ENCODE measurements around the gene PLXNB1. TPM values are rescaled to one million over a fixed set of nuclear protein-coding genes. Genes with fewer than 3 reads are reported as not detected.
A peak's percentile ranks its signal among the peaks of the same experiment; 100 is the strongest.

The PLXNB1 gene
- total RNA-seq, 1 donor from 2014 or later: 43.4 TPM

GRCh38 chr3:48398701-48399386 lies 31.0 kb downstream of the PLXNB1 start:
- peak; percentile 65 for DNase-seq (ENCODE audit: low spot score)
- intact Hi-C loops (cut with DNase I): no loop called here

- peak; percentile 74 for DNase-seq (ENCODE audit: low spot score)
- intact Hi-C loops (cut with DNase I): no loop called here
Observed at GRCh38 chr3:48397767-48398681, 31.9 kb downstream of the PLXNB1 start.

- no peak for DNase-seq (ENCODE audit: low spot score)
- intact Hi-C loops (cut with DNase I): no loop called here
Observed at GRCh38 chr3:48395714-48396113, 34.2 kb downstream of the PLXNB1 start.

GRCh38 chr3:48394391-48394790 lies 35.5 kb downstream of the PLXNB1 start:
- intact Hi-C loops (cut with DNase I): no loop called here
- DNase-seq (ENCODE audit: low spot score): no peak

DNA sequence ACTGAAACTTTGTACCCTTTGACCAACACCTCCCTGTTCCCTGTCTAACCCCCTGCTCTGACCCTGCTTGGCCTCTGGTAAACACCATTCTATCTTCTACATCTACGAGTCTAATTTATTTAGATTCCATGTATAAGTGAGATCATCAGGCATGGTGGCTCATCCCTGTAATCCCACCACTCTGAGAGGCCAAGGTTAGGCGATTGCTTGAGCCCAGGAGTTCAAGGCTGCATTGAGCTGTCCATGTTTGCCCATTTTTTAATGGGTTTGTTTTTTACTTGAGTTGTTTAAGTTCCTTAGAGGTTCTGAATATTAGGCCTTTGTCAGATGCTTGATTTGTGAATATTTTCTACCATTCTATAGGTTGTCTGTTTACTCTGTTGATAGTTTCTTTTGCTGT lies 40.9 kb downstream of the PLXNB1 start:
- DNase-seq (ENCODE audit: low spot score): no peak
- intact Hi-C loops (cut with DNase I): no loop called here

GRCh38 chr3:48387634-48388033 lies 42.3 kb downstream of the PLXNB1 start:
- intact Hi-C loops (cut with DNase I): no loop called here
- DNase-seq (ENCODE audit: low spot score): no peak

DNA sequence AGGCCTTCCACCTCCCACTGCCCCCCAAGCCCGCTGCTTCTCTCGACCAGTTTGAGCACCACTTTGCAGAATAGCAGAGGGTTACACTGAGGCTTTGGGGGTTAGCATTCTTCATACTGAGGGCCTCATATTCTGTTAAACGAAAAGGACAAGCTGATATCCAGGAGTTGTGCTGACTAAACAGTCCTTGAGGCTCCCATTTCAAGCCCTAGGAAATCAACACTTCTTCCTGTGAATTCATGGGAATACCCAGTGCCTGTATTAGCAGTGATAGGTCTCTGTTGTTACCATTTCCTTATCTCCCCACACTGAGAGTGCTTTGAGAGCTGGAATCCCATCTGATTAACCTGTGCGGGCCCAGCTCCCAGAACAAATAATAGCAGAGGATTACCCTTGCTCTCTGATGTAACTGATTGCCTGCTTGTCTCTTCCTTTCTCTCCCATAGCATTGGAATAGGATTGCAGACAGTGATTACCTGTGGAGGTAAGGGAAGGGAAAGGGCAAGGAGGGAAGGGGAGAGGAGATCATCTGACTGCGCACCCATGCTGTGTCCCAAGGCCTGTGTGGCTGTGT lies 56.9 kb downstream of the PLXNB1 start:
- DNase-seq (ENCODE audit: low spot score): no peak
- intact Hi-C loops (cut with DNase I): no loop called here

GRCh38 chr3:48372377-48372770 lies 57.5 kb downstream of the PLXNB1 start:
- no peak for DNase-seq (ENCODE audit: low spot score)
- intact Hi-C loops (cut with DNase I): no loop called here

DNA sequence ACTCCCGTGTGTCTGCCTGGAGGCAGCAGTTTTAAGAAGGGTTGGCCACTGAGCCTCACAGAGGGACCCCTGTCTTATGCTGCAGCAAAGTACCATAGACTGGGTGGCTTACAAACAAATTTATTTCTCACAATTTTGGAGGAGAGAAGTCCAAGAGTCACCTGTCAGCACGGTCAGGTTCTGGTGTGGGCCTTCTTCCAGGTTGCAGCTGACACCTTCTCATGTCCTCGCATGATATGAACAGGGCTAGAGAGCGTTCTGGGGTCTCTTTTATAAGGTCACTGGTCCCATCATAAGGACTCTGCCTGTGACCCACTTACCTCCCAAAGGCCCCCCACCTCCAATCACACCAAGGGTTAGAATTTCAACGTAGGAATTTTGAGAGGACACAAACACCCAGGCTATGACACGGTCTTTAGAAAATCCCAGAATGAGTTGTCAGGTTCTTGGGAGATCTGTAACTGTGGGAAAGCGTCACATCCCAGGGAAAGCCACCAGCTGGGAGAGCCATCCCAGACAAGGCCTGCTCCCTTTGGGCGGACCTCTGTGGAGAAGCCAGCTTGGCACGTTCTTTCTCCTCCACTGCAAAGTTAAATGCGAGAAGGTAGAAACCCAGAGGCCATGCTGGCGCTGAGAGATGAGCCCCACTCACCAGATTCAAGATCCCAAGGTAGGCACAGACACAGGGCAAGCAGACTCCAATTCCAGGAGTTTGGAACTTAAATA lies 58.1 kb downstream of the PLXNB1 start, which contains the start of gene FBXW12:
Gene FBXW12, plus strand, starts transcription at position 569 of the 726 bp plus-strand sequence. CDS start 549 bp downstream, outside the sequence.
- intact Hi-C loops (cut with DNase I): no loop called here
- DNase-seq (ENCODE audit: low spot score): no peak

- intact Hi-C loops (cut with DNase I): no loop called here
- no peak for DNase-seq (ENCODE audit: low spot score)
Observed at GRCh38 chr3:48370333-48370713, 59.6 kb downstream of the PLXNB1 start.

DNA sequence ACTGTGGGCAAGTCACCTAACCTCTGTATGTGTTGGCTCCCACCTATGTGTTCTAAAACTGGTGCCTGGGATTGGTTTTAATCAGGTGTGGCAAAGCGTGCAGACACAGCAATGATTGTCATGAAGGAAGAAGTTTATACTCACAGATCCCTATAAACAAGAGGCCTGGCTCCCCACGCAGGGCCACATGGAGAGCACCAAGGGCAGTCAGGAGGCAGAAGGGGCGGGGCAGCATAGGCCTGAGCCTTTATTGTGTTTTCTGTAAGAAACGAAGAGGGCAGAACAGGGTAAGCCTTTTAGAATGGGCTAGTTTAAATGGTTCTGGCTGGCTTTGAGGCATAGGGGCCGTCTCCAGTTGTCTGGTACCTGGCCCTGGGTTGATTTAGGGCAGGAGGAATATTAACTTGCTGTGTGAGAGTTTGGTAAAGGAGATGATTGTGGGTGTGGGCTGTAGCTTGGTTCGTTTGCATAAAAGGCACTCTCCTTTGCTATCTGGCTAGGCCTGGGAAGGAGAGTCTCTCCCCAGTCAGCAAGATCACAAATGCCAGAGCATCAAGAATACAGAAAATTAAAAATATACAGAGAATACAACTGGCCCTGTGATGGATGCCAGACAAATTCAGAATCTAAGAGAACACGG lies 60.1 kb downstream of the PLXNB1 start:
- DNase-seq (ENCODE audit: low spot score): no peak
- intact Hi-C loops (cut with DNase I): no loop called here

DNA sequence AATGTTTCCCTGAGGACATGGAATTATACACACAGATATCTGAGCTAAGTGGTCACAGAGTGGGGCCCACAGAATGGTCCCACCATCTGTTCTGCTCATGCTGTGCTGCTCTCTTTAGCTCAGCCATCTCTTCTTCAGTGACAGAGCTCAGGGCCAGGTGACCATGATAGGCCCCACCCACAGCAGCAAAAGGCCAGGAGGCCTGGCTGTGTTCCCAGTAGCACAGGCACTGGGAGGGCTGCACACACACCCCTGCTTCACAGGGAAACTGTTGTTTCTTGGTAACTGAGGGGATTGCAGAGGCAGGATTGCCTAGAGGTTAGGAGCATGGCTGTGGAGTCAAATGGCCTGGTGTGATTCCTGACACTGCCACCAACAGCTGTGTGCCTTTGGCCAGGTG lies 62.7 kb downstream of the PLXNB1 start:
- DNase-seq (ENCODE audit: low spot score): no peak
- intact Hi-C loops (cut with DNase I): no loop called here

DNA sequence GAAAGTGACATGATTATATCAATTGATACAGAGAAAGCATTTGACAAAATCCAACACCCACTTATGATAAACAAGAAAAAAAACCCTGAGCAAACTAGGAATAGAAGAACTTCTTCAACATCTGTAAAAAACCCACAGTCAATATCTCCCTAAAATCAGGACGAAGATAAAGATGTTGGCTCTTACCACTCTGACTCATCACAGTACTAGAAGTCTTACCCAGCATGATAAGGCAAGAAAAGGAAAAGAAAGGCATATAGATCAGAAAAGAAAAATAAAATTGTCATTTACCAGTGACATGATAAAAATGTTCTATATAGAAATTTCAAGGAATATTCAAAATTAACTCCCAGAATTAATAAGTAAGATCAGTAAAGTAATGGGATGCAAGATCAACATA lies 65.0 kb downstream of the PLXNB1 start:
- DNase-seq (ENCODE audit: low spot score): no peak
- intact Hi-C loops (cut with DNase I): no loop called here

- intact Hi-C loops (cut with DNase I): no loop called here
- DNase-seq (ENCODE audit: low spot score): no peak
Observed at GRCh38 chr3:48361928-48362327, 68.0 kb downstream of the PLXNB1 start.

DNA sequence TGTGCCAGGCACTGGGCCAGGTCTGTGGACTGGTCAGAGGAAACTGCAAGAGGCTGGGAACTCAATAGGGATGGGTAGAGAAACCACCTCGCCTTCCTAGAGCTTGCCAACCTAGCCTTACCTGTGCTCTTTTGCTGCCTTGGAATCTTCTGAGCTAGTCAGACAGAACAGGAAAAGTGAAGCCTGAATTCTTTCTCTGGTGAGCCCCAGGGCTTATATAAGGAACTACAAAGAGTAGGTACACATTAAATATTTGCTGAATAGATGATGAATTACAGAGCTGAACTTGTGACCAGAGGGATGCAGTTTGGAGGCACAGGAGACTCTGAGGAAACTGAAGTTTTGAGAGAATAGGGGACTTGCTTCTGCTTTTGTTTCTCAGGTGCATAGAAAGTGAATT lies 73.5 kb downstream of the PLXNB1 start:
- DNase-seq (ENCODE audit: low spot score): no peak
- intact Hi-C loops (cut with DNase I): no loop called here

DNA sequence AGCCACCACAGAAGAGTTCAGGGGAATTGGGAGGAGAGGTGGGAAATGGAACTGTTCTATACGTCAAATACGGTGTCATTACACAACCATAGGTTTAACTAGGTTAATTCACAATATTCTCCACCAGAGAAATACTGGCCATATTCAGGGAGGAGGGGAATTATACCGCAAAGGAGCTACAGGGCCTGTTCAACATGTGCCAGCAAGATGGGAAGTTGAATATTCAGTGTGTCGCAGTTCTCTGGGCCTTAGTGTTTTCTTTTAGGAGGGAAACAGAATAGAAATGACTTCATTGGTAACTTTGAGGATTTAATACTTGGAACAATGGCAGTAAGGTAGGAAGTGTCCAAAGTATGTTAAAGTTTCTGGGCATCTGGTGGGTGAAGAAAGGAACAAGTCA lies 75.9 kb downstream of the PLXNB1 start:
- no peak for DNase-seq (ENCODE audit: low spot score)
- intact Hi-C loops (cut with DNase I): no loop called here

All from cardiac septum (tissue), 1 donor.